GOT3 (cell line): Measurements from ENCODE around the gene BDP1.
"Not testable (repeated sequence)": the region's sequence is repeated elsewhere in the genome, so short reads cannot be mapped to it uniquely, and the experiment has no call there.

ENCODE experiments used
- DNase-seq: peaks from one replicate; lab custom pipeline; 2025; ENCODE audit warnings: mixed read lengths; lab: John Stamatoyannopoulos, UW

The BDP1 gene

GRCh38 chr5:71460693-71461092 lies 5.2 kb downstream of the BDP1 start:
- no peak for DNase-seq

DNA sequence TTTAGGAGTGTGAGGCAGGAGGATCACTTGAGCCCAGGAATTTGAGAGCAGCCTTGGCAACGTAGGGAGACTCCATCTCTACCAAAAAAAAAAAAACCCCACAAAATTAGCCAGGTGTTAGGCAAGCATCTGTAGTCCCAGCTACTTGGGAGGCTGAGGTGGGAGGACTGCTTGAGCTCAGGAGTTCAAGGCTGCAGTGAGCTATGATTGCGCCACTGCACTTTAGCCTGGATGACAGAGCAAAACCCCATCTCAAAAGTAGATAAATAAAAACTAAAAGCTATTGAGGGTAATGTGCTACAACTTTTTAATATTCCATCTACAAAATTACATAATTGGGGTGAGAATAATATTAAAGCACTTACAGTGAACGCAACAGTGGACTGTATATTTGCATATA lies 5.9 kb downstream of the BDP1 start:
- DNase-seq = no peak

GRCh38 chr5:71471193-71471592 lies 15.7 kb downstream of the BDP1 start:
- DNase-seq = no peak

- DNase-seq = no peak
These were observed 20.4 kb downstream of the BDP1 start for GRCh38 chr5:71475788-71476384.

DNA sequence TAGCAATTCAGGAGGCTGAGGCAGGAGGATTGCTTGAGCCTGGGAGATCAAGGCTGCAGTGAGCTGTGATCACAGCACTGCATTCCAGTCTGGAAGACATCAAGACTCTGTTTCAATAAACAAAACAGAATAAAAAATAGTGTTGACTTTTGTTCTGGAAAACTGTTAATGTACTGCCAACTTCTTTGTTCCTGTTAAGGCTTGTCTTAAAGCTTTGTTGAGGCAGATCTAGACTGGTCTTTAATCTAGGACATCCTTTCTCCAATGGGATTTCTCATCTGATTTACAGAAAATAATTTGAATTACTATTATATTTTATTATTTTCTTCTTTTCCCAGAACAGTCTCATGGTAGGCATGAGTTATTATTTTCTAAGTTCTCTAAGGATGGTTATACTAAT lies 26.0 kb downstream of the BDP1 start:
- no peak for DNase-seq

DNA sequence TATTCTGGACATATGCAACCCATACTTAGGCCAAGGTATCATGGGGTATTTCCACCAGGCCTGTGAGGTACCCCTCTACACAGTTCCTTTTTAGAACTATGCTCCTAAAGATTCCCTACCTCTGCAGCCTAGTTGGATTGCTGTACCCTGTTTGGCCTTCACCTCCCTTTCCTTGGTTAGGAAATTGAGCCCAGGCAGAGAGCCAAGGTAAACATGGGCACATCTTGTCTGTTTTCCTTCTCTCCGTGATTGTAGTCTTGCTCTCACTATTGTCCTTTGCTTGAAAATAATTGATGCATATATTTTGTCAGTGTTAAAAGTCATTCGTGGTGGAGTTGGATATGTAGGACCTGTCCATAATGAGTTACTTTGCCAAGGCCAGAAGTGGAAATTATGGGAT lies 26.7 kb downstream of the BDP1 start:
- DNase-seq = no peak

DNA sequence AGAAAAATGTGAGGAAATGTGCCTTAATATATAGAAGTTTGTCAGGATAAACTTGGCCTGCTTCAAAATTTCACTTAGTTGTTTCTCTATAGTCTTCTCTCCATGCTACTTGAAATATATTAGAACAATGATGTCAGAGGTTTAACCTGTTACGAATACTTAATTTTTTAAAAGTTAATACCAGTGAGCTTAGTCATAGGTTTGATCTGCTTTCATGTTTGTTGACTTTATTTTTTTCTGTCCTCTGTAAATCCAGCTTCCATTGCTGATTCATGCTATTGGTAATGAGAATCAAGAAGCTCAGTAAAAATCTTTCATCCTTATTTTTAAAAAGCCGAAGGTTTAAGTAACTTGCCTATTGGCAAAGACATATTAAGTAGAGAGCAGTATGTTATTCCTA lies 27.9 kb downstream of the BDP1 start:
- no peak for DNase-seq

- no peak for DNase-seq
These were observed 37.6 kb downstream of the BDP1 start for GRCh38 chr5:71492817-71493615.

DNA sequence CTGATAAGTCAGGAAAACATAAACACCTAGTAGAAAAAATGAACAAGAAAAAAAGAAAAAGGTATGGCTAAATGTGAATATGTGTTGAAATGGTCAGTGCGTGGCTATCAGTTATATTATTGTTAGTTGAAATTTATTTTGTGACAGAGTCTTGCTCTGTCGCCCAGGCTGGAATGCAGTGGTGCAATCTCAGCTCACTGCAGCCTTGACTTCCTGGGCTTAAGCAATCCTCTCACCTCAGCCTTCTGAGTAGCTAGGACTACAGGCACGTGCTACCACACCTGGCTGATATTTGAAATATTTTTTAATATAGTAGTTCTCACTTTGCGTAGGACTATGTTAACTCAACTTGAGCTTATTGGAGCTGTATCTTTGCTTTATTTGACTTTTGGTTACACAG lies 38.8 kb downstream of the BDP1 start:
- DNase-seq = not testable (repeated sequence)

DNA sequence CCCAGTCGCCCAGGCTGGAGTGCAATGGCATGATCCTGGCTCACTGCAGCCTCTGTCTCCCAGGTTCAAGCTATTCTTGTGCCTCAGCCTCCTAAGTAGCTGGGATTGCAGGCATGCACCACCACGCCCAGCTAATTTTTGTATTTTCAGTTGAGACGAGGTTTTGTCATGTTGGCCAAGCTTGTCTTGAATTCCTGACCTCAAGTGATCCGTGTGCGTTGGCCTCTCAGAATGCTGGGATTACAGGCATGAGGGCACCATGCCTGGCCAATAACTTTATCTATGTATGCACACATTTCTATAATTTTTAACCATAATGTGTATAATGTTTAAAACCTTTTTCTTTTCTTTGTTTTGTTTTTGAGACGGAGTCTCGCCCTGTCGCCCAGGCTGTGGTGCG lies 43.3 kb downstream of the BDP1 start:
- DNase-seq = not testable (repeated sequence)

DNA sequence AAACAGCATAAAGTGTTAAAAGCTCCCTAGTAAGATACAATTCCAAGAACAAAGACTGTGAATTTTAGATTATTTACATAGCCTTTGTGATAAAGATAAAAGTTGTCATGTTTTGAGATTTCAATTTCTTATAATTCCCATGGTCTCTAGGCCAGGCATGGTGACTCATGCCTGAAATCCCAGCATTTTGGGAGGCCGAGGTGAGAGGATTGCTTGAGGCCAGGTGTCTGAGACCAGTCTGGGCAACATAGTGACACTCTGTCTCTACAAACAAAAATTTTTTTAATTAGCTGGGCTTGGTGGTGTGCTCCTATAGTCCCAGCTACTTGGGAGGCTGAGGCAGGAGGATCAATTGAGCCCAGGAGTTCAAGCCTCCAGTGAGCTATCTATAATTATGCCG lies 48.1 kb downstream of the BDP1 start:
- no peak for DNase-seq

DNA sequence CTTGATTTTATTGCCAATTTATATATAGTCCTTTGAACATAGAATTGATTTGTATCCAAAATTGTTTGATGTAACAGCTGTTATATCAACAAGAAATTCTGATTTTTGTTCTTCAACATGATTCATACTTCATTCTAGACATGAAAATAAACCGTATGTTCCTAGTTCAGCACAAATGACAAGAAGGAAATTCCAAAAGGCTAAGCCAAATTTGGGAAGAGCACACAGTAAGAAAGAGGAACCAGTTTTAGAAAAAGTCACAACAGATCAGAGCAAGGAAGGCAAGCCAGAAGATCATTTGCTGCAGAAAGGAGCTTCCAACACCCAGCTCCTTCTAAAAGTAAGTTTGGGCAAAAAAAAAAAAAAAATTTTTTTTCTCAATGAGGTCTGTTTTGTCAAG lies 66.7 kb downstream of the BDP1 start:
- DNase-seq = no peak

DNA sequence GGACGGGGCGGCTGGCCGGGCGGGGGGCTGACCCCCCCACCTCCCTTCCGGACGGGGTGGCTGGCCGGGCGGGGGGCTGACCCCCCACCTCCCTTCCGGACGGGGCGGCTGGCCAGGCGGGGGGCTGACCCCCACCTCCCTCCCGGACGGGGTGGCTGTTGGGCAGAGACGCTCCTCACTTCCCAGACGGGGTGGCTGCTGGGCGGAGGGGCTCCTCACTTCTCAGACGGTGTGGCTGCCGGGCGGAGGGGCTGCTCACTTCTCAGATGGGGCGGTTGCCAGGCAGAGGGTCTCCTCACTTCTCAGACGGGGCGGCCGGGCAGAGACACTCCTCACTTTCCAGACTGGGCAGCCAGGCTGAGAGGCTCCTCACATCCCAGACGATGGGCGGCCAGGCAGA lies 70.2 kb downstream of the BDP1 start:
- not testable (repeated sequence) for DNase-seq

DNA sequence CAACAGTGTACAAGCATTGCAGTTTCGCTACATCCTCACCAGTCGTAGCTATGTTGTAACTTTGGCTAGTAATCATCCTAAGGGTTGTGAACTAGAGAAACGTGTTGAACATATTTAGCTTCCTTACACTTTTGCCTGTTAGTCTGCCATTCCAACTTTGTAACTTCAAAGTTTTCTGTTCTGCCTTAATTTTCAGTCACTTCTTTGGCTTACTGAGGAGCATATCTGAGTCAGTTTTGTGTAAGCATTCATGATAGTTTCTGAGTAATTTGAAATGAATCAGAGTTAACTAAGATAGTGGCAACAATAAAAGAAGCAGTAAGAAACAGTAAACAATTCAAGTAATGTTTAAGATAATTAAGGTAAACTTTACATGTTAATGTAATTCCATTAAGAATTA lies 72.8 kb downstream of the BDP1 start:
- no peak for DNase-seq

- DNase-seq = no peak
These were observed 74.2 kb downstream of the BDP1 start for GRCh38 chr5:71529682-71530081.

DNA sequence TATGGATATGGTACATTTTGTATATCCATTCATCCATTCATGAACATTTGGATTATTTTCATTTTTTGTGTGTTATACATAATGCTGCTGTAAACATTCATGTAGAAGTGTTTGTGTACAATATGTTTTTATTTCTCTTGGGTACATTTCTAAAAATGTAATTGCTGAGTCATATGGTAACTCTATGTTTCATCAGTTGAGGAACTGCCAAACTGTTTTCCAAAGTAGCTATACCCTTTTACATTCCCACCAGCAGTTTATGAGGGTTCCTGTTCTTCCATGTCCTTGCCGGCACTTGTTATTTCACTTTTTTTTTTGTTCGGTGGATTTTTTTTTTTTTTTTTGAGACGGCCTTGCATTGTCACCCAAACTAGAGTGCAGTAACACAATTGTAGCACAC lies 77.7 kb downstream of the BDP1 start:
- DNase-seq = no peak

DNA sequence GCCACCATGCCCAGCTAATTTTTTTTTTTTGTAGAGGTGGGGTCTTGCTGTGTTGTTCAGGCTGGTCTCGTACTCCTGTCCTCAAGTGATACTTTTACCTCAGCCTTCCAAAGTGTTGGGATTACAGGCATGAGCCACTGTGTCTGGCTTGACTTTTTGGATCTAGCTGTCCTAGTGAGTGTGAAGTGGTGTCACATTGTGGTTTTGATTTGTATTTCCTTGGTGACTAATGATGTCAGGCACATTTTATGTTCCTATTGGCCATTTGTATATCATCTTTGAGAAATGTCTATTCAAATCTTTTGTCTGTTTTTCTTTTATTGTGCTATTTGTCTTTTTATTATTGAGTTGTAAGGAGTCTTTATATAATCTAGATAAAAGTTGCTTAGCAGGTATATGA lies 78.2 kb downstream of the BDP1 start:
- no peak for DNase-seq

DNA sequence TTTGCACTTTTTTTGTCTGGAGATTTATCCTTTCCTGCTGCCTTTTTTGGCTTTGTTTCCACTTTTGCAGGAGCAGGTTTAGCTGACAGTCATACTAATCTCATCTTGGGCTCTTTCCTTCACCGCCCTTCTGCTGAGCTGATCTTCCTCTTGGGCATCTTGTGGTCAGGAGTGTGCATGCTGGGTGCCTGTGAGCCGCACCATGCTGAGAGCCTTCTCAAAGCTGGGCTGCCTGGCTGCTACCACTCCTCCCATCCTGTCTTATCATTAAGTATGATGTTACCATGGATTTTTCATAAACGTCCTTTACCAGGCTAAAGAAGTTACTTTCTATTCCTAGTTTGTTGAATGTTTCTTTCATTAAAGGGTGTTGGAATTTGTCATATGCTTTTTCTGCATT lies 82.2 kb downstream of the BDP1 start:
- no peak for DNase-seq

DNA sequence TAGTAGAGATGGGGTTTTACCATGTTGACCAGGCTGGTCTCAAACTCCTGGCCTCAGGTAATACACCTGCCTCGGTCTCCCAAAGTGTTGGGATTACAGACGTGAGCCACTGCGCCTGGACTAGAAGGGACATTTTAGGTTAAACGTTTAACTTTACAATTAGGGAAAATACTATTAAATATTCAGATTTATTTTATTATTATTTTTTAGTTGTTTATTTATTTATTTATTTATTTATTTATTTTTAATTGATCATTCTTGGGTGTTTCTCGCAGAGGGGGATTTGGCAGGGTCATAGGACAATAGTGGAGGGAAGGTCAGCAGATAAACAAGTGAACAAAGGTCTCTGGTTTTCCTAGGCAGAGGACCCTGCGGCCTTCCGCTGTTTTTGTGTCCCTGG lies 95.4 kb downstream of the BDP1 start:
- not testable (repeated sequence) for DNase-seq

DNA sequence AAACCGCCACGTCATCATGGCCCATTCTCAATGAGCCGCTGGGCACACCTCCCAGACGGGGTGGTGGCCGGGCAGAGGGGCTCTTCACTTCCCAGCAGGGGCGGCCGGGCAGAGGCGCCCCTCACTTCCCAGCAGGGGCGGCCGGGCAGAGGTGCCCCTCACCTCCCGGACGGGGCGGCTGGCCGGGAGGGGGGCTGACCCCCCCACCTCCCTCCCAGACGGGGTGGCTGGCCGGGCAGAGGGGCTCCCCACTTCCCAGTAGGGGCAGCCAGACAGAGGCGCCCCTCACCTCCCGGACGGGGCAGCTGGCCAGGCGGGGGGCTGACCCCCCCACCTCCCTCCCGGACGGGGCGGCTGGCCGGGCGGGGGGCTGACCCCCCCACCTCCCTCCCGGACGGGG lies 96.1 kb downstream of the BDP1 start:
- DNase-seq = not testable (repeated sequence)

DNA sequence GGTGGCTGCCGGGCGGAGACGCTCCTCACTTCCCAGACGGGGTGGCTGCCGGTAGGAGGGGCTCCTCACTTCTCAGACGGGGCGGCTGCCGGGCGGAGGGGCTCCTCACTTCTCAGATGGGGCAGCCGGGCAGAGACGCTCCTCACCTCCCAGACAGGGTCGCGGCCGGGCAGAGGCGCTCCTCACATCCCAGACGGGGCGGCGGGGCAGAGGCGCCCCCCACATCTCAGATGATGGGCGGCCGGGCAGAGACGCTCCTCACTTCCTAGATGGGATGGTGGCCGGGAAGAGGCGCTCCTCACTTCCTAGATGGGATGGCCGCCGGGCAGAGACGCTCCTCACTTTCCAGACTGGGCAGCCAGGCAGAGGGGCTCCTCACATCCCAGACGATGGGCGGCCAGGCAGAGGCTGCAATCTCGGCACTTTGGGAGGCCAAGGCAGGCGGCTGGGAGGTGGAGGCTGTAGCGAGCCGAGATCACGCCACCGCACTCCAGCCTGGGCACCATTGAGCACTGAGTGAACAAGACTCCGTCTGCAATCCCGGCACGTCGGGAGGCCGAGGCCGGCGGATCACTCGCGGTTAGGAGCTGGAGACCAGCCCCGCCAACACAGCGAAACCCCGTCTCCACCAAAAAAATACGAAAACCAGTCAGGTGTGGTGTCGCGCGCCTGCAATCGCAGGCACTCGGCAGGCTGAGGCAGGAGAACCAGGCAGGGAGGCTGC lies 96.7 kb downstream of the BDP1 start:
- not testable (repeated sequence) for DNase-seq

- no peak for DNase-seq
These were observed 107.7 kb downstream of the BDP1 start for GRCh38 chr5:71563161-71563560.

DNA sequence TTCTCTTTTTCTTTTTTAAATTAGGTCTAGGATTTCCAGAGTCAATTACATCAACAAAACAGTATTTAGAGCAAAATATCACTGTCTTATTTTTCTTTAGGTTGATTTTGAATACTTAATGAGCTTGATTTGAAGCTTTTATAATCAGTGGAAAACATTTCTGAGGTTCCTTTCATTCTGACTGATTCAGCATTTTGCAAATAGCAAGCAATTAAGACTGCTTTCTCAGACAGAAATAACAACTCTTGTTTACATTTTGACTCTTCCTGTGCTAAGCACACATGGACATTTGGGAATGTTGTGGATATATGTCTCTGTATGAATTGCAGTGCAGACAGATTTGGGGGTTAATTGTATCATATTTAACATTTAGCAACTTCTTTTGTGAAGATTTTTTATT lies 109.4 kb downstream of the BDP1 start:
- DNase-seq = no peak
